NCI-H226 (cell line): Measurements from ENCODE around the gene MATR3.
A peak's percentile ranks its signal among the peaks of the same experiment; 100 is the strongest.
"Not testable (repeated sequence)": the region's sequence is repeated elsewhere in the genome, so short reads cannot be mapped to it uniquely, and the experiment has no call there.

Experiments
- DNase-seq: peaks from one replicate; pipeline ENCODE4 v3.0.0-alpha.2; 2015

The MATR3 gene

DNA sequence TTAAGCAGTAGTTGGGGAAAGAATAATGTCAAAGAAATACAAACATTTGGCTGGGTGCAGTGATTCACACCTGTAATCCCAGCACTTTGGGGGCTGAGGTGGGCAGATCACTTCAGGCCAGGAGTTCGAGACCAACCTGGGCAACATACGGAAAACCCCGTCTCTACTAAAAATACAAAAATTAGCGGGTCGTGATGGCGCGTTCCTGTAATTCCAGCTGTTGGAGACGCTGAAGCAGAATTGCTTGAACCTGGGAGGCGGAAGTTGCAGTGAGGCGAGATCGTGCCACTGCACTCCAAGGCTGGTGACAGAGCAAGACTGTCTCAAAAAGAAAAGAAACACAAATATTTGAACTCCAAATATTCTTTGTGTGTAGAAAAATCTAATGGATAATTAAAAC lies 4.7 kb downstream of the MATR3 start:
- no peak for DNase-seq

DNA sequence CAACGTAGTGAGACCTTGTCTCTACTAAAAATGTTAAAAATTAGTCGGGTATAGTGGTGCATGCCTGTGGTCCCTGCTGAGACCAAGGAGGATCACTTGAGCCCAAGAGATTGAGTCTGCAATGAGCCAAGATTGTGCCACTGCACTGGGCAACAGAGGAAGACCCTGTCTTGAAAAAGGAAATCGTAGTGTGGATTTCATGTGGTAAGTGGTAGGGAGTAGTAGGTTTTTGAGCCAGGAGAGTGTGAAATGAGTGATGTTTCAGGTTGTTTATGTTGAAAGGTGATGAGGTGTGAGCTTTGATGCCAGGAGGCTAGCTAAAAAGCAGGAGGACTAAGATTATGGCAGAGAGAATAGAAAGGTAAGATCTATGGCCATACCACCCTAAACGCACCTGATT lies 5.9 kb downstream of the MATR3 start:
- no peak for DNase-seq

DNA sequence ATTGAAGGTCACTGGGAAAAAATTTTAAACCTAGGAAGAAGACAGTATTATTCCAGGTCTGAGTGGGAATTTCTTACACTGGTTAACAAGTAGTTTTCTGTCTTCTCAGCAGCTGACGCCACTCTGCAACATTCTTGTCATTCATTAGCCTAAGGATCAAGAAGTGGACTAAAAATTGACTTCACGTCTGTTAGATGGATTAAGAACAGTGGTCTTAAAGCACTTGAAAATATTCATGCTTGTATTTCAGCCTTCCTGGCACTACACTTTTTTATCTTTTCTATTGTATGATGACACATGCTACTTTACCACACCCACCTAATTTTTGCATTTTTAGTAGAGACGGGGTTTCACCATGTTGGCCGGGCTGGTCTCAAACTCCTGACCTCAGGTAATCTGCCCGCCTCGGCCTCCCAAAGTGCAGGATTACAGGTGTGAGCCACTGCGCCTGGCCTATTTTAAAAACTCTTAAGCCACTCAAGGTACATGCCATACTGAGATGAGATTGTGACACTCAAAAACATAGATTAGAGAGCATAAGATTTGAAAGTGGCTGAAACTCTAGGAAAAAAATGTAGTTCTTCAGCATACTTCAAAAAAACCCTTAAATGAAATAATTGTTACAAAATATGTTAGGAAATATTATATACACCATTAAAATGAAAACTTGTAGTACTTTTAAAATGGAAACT lies 8.4 kb downstream of the MATR3 start:
- no peak for DNase-seq

DNA sequence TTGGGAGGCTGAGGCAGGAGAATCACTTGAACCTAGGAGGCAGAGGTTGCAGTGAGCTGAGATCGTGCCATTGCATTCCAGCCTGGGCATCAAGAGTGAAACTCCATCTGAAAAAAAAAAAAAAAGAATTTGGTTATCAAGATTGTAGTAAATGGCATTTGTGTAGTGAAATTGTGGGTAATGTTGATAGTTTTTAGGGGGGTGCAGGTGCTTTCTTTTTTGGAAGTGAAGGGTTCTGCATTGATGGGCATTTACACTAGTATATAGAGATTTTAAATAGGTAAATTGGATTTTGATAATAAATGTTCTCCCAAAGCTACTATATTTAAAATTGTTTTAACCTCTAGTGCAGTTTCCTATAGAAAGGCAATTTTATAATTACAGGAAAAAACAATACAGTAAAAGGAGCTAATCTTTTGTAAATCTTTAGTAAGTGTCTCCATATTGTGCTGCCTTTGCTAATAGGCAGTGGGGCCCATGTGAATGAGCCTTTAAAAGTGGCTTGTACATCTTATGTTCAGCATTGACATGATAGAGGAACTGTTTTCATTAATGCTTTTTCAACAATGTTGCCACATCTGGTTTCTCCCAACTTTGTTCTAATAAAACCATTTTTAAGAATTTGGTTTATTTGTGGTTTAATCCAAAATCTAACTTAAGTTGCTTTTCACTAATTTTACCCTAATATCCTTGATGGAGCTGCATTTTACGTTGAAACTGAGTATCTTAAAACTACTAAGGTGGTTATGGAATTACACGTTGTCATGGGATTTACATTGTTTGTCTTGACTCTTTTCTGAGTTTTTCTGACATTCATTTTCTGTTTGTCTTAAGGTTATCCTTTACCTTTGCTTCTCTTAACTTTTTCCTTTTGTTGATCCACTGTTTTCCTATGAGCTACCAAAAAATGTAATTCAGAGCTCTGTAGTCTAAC lies 11.1 kb downstream of the MATR3 start:
- no peak for DNase-seq

DNA sequence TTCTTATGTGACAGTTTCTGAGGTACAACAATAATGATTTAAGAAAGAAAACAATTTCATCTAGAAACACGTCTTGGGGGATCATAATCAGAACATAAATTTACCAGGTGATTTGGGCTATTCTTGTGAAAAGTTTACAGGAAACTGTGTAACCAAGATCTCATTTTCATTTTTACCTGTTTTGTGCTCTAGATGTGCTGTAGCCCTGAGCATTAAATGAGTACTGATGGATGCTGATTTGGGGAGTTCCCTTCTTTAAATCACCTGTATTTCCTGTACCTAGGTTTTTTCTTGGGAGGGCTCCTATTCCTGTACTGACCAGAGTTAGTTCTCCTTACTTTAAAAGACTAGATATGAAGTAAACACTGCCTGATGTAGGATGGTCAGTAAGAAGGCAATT lies 12.7 kb downstream of the MATR3 start:
- no peak for DNase-seq

DNA sequence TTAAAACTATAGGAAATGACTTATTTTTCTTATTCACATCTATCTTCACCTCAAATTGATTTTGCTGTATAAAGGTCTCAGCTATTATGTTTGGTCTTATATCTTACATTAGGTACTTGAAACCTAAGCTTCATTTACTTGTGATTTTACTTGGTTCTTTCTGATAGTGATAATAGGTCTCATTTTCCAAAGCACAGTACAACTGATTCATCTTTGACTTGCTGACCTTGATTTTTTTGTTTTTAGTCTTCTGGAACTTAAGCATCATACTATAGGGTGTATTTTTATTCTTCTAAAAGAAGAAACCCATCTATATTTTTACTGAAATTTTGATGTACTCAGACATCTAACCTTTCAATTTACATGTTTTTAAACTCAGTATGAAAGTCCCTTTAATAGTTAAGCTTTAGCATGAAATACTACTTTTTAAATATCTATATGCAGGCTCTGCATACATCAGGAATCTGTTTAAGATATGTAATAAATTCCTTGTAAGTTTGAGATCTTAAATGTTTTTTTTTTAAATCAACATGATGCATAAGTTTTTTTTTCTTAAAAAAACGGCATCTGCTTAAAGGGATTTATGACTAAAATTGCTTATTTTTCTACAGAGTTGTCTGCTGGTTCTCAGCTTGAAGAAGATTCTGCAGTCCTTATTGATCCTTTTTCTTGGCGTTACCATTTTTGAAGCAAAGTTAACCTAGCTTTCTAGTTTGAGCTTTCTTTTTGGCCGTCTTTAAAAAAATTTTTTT lies 13.3 kb downstream of the MATR3 start:
- DNase-seq = no peak

DNA sequence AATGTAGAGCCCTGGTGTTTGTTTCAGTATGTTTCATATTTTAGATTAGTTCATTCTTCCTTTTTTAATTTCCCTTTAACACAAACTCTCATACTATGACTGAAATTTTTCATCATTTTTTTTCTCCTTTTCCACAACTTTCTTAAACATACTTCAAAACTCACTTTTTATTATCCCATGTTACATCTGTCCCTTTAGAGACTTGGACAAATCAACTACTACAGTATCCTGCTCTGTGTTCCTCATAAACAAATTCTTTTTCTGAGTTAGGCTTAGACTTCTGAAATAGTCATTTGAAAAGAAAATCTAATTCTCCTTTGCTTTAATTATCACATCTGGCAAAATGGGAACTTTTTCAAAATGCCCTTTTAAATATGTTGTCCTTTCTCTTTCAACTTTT lies 15.3 kb downstream of the MATR3 start:
- DNase-seq = no peak

DNA sequence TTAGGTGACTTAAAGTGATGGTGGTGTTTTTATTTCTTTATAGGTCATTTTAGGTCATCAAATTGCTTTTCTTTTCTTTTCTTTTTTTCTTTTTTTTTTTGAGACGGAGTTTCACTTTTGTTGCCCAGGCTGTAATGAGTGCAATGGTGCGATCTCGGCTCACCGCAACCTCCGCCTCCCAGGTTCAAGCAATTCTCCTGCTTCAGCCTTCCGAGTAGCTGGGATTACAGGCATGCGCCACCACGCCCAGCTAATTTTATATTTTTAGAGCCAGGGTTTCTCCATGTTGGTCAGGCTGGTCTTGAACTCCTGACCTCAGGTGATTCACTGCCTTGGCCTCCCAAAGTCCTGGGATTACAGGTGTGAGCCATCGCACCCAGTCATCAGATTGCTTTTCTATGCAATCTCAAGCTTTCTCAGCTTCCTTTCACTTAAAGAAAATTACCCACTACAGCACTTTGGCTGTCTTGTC lies 17.2 kb downstream of the MATR3 start:
- DNase-seq = peak; percentile 57

DNA sequence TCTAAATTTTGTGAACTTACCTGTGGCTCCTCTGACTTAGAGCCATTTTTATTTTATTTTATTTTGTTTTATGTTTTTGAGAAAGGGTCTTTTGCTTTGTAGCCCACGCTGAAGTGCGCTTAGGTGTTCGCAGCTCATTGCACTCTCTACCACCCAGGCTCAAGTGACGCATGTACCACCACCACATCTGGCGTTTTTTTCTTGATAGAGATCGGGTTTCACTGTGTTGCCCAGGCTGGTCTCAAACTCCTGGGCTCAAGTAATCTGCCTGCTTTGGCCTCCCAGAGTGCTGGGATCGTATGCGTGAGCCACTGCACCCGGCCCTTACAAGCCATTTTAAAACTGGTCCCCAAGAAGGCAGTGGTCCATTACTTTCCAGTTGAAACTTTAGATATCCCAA lies 18.5 kb downstream of the MATR3 start:
- no peak for DNase-seq

DNA sequence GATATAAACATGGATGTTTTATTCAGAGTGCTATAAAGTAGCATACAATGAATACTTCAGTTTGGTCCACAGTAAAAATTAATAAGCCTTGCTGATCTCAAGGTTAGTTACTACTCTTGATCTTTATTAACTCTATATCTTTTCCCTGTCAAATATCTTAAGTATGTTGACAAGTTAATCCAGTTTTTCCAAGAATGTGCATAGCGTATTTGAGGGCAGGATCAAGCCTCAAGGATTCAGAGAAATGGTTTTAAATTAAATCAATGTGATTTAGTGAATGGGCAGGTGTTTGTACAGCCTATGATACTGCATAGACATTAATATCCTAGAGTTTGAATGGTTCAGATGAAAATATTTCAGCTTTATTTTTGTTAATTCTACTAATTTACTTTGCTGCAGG lies 20.7 kb downstream of the MATR3 start:
- DNase-seq = no peak

DNA sequence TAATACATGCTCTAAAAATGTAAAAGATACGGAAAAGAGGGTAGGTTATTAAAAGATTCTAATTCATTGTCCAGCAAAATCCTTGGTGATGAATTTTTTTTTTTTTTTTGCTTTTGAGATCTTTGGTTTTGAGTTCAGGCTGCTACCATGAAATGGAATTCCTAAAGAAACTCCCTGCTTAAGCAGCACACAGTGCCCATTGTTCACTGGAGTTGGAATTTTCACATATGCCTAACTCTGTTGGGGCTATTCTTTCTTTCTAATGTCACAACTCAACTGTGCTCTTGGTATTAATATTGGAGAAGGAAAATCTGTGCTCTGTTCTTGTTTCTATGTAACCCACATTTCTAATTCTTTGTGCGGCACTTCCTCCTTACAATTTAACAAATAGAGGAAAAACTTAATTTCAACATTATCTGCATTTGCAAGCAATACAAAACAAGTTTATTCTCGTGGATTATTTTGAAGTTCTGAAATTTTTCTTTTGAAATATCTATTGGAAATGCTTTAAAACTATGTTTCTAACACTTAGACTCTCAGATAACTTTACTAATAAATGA lies 21.6 kb downstream of the MATR3 start:
- no peak for DNase-seq

DNA sequence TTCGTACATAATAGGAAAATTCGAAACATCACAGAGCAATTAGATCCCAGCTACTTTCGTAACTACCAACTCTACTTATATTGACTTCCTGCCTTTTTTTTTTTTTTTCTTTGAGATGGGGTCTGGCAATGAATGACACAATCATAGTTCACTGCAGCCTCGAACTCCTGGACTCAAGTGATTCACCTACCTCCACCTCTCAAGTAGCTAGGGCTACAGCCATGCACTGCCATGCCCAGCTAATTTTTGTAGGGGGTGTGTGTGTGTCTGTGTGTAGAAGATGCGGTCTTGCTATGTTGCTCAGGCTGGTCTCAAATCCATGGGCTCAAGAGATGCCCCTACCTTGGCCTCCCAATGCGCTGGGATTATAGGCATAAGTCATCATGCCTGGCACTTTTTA lies 42.3 kb downstream of the MATR3 start:
- no peak for DNase-seq

DNA sequence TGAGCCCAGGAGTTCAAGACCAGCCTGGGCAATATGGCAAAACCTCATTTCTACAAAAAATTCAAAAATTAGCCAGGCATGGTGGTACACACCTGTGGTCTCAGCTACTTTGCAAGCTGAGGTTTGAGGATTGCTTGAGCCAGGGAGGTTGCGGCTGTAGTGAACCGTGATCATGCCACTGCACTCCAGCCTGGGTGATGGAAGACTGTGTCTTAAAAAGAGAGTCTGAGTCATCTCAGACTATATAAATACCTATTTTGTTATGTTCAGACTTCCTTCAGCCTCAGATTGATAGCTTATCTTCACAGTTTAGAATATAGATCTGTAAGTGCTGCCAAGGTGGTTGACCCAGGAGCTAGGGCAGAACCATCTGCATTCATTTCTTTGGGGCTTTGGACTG lies 46.5 kb downstream of the MATR3 start:
- DNase-seq = no peak

DNA sequence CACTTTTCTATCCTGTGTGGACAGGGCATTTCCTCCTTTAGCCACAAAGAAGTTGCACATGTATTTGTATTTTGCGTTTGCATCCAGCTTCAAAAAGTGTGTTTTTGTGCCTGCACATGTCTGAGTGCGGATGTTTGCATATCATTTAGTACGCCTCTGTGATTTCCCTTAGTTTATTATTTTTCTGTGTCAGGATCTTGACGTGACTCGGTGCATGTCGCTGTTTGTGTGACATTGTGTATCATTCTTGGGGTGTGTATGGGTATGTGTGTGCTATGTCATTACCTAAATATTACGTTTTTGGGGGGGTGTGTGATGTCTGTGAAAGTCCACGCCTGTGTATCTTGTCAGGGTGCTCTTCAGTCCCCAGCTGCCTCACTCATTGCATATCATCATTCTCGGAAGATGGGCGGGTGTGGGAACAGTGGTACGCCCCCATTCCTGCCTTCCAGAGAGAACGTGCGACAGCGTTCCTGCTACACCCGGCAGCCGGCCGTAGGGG lies 47.7 kb downstream of the MATR3 start:
- no peak for DNase-seq

DNA sequence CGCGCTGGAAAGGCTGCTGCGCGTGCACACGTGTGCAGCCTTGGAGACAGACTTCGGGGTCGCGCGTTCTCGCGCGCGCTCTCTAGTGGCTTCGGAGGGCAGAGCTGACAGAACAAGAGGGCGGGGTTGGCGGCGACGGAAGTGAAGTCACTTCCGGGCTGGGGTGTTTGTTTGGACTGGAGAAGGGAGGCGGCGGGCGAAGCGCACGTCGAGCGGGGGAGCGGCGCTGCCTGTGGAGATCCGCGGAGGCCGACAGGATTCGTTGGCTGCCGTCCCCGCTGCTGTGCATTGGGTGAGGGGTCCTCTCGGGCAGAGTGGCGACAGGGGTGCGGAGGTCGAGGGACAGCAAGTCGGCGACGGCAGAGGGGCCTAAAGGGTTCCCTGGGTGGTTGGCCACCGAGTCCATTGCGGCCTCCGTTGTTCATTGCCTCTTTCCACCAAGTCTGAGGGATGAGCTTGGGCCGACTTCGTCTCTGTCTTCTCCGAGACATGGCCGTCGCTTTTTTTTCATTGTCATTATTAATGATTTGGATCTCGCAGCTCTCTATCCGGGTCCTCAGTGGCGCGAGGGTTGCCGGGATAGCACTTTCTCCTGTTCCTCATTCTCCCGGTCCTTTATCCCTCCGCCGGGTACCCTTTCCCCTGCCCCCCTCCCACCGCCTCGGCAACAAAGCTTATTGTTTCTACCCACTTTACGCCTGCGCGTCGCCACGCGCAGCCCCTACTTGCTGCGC lies 48.3 kb downstream of the MATR3 start, which contains the start of gene PAIP2:
Gene PAIP2, plus strand, starts transcription at position 166 of the 734 bp plus-strand sequence. CDS start 21,931 bp downstream, outside the sequence.
- peak; percentile 92 for DNase-seq

DNA sequence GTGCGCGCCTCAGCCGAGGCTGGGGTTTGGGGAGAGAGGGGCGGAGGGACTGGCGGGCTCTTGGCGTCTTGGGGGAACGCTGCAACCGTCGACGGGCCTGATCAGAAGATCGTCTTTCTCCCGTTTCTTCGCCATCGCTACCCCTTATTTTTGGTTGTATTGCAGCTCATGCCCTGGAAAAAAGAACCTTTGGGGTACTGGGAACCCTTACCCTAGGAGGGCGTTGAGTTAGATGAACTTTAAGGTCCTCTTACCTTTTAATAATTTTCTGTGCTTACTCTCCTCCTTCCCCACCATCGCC lies 48.8 kb downstream of the MATR3 start:
- DNase-seq = no peak

DNA sequence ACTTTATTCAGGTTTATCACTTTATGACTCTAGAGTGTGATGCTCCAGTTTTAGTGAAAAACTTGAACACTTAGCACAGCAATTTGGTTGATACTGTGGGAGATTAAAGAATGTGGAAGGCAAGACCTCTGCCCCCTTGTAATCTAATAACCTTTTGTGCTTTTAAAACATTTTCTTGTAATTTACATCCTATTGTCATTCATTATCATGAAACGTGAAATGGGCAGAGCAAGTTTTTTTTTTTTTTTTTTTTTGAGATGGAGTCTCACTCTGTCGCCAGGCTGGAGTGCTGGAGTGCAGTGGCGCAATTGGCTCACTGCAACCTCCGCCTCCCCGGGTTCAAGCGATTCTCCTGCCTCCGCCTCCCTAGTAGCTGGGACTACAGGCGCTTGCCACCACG lies 49.9 kb downstream of the MATR3 start:
- DNase-seq = no peak

DNA sequence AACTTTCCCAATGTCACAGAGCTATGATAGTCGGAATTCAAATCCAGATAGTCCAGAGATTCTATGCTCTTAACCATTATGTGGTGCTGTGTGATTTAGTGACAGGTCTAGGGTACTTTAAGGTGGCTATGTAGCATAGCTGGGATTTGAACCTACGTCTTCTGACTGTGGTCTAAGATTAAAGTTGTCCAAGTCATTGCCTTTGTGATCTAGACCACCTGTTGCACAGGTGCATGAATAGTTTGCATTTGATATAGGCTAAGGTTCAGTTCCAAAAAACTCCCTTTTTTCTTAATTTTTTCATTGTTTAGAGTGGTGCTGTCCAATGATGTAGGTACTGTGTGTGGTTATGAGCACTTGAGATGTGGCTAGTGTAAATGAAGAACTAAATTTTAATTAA lies 50.6 kb downstream of the MATR3 start:
- no peak for DNase-seq

DNA sequence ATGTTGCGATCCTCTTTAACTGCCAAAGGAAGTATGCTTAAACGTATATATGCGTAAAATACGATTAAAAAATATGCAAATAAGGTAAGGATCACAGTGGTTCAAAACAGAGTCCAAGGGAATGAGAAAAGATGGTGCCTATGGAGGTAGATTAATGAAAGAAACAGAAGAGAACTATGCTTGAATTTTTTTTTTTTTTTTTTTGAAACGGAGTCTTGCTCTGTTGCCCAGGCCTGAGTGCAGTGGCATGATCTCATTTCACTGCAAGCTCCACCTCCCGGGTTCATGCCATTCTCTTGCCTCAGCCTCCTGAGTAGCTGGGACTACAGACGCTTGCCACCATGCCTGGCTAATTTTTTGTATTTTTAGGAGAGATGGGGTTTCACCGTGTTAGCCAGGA lies 51.9 kb downstream of the MATR3 start:
- DNase-seq = not testable (repeated sequence)

DNA sequence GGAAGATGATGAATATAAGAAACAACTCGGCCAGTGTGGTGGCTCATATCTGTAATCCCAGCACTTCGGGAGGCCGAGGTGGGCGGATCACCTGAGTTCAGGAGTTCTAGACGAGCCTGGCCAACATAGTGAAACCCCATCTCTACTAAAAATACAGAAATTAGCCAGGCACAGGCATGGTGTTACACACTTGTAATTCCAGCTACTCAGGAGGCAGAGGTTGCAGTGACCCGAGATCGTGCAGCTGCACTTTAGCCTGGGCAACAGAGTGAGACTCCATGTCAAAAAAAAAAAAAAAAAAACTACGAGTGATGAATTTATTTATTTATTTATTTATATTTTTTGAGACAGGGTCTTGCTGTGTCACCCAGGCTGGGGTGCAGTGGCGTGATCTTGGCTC lies 54.3 kb downstream of the MATR3 start:
- DNase-seq = not testable (repeated sequence)

DNA sequence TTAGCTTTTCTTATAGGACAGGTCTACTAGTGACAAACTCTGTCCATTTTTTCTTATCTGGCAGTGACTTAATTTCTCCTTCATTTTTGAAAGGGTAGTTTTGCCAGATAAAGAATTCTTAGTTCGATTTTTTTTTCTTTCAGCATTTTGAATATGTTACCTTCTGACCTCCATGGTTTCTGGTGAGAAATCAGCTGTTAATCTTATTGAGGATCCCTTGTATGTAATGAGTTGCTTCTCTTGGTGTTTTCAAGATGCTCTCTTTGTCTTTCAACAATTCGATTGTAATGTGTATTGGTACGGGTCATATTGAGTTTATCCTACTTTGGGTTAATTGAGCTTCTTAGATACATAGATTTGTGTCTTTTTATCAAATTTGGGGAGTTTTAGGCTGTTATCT lies 60.6 kb downstream of the MATR3 start:
- DNase-seq = no peak

DNA sequence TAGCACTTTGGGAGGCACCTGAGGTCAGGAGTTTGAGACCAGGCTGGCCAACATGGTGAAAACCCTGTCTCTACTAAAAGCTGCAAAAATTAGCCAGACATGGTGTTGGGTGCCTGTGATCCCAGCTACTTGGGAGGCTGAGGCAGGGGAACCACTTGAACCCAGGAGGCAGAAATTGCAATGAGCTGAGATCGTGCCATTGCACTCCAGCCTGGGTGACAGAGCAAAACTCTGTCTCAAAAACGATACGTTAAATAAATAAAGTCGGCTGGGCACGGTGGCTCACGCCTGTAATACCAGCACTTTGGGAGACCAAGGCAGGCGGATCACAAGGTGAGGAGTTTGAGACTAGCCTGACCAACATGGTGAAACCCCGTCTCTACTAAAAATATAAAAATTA lies 62.4 kb downstream of the MATR3 start:
- DNase-seq = not testable (repeated sequence)
